Lung (tissue), 12 donors: ENCODE results near the gene SLC51B. TPM values are rescaled to one million over a fixed set of nuclear protein-coding genes. Genes with fewer than 3 reads are reported as not detected.

Source experiments
- ATAC-seq: fragments of 200-7000 bp; cut with Tn5 transposase; one replicate; pipeline ENCODE4 v1.9.1; 2020; ENCODE audit warnings: moderate number of reproducible peaks; ENCODE audit not compliant: insufficient read depth, low FRiP score
- DNase-seq, 3 donors: peaks; one replicate each; pipeline ENCODE4 v3.0.0-alpha.2; 2013 to 2017
- H3K27ac ChIP-seq, 2 donors: one replicate each; pipeline ENCODE4 v1.5.1; 2013; ENCODE audit warnings: mild to moderate bottlenecking in 2 of 2, moderate library complexity in 2 of 2, control low read depth in 1 of 2, inconsistent platforms in 1 of 2, low read depth in 1 of 2, low read length in 1 of 2
- H3K27me3 ChIP-seq, 3 donors: one replicate each; pipeline ENCODE4 v1.5.1; 2013; ENCODE audit warnings: low read length in 2 of 3; ENCODE audit not compliant: control insufficient read depth in 3 of 3, insufficient read depth in 3 of 3
- H3K36me3 ChIP-seq, 4 donors: one replicate each; pipeline ENCODE4 v1.5.1; 2013; ENCODE audit warnings: low read length in 4 of 4, mild to moderate bottlenecking in 1 of 4, moderate library complexity in 1 of 4; ENCODE audit not compliant: control insufficient read depth in 4 of 4, insufficient read depth in 4 of 4
- H3K4me1 ChIP-seq, 5 donors: one replicate each; pipeline ENCODE4 v1.5.1; 2013; ENCODE audit warnings: low read length in 5 of 5, mild to moderate bottlenecking in 2 of 5, moderate library complexity in 1 of 5; ENCODE audit not compliant: control insufficient read depth in 5 of 5, insufficient read depth in 5 of 5
- H3K4me3 ChIP-seq: one replicate; pipeline ENCODE4 v1.5.1; 2013; ENCODE audit warnings: mild to moderate bottlenecking, control low read depth, moderate library complexity
- H3K9ac ChIP-seq, 2 donors: one replicate each; pipeline ENCODE4 v1.5.1; 2013; ENCODE audit warnings: low read length in 2 of 2, control low read depth in 1 of 2; ENCODE audit not compliant: insufficient read depth in 1 of 2
- H3K9me3 ChIP-seq, 4 donors: one replicate each; pipeline ENCODE4 v1.5.1; 2013; ENCODE audit warnings: low read length in 3 of 4, mild to moderate bottlenecking in 1 of 4, moderate library complexity in 1 of 4; ENCODE audit not compliant: control insufficient read depth in 4 of 4, insufficient read depth in 3 of 4
- WGBS, 2 donors: extraction: QIAGEN DNeasy Blood & Tissue Kit; methylation state at CpG; one replicate each; pipeline ENCODE4 v1.1.7; 2013; 5-methylcytosine and 5-hydroxymethylcytosine counted together
- polyA plus RNA-seq, 2 donors: library from polyadenylated mRNA; stranded (reverse); fragments of 200-250 nt; gene quantifications; one replicate each; pipeline ENCODE4 v1.2.1, GENCODE V29; 2013
- total RNA-seq, 2 donors: library from RNA; depleted of rRNA in 1 of 2; stranded (reverse); fragments of >200 nt in 1 of 2; gene quantifications; one replicate each; pipeline ENCODE4 v1.2.1, GENCODE V29; 2014 to 2021
- TF ChIP-seq, protein P1 (sequence below): IDR thresholded peaks from 2 replicates; pipeline ENCODE4 v1.5.1; 2012; ENCODE audit warnings: mild to moderate bottlenecking; ENCODE audit errors: control extremely low read depth, extremely low read depth
- donor health status: control.
- donor health status: control.
- donor health status: Bipolar disorder and iron deficiency.
- donor health status: healthy.
- donor health status: DM: yes; HTN: yes; CAD: no.

SLC51B gene
- total and polyA plus RNA-seq, 4 donors, result 0.85 to 7.3 (median 2.0) TPM

DNA sequence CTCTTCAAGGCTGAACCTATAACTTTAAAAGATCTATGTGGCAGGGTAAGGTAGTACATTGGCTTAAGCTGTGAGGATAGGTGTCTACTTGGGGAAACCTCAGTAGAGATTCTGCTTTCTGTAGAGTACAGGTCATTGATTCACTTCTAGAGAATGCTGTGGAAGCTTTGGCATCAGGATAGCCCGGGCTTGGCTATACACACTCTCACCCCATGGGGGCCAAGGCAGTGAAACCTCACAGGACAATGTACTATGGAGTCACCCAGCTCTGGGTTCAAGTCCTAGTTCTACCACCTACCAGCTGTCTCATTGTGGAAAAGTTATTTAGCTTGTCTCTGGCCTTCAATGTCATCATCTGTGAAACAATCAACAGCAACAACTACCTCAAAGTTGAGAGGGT is 24.8 kb upstream of the SLC51B start:
- WGBS, 2 donors, result 82 to 100% methylated on average over 1 of the region's 1 CpG
- Histone ChIP-seq H3K9ac (no peak overlapping the region), H3K9me3 (no peaks in the 10 kb centered on the region), H3K4me3 (no peak overlapping the region), H3K27me3 (no peaks in the 10 kb centered on the region), H3K27ac (no peak overlapping the region), H3K4me1 (no peaks in the 10 kb centered on the region), H3K36me3 (peaks cover 4 to 47% (median 20%) of the 10 kb centered on the region in 4 donors)
- ATAC-seq, result no peak
- TF ChIP-seq, protein P1, sequence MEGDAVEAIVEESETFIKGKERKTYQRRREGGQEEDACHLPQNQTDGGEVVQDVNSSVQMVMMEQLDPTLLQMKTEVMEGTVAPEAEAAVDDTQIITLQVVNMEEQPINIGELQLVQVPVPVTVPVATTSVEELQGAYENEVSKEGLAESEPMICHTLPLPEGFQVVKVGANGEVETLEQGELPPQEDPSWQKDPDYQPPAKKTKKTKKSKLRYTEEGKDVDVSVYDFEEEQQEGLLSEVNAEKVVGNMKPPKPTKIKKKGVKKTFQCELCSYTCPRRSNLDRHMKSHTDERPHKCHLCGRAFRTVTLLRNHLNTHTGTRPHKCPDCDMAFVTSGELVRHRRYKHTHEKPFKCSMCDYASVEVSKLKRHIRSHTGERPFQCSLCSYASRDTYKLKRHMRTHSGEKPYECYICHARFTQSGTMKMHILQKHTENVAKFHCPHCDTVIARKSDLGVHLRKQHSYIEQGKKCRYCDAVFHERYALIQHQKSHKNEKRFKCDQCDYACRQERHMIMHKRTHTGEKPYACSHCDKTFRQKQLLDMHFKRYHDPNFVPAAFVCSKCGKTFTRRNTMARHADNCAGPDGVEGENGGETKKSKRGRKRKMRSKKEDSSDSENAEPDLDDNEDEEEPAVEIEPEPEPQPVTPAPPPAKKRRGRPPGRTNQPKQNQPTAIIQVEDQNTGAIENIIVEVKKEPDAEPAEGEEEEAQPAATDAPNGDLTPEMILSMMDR, result no peak
- no peak for DNase-seq

DNA sequence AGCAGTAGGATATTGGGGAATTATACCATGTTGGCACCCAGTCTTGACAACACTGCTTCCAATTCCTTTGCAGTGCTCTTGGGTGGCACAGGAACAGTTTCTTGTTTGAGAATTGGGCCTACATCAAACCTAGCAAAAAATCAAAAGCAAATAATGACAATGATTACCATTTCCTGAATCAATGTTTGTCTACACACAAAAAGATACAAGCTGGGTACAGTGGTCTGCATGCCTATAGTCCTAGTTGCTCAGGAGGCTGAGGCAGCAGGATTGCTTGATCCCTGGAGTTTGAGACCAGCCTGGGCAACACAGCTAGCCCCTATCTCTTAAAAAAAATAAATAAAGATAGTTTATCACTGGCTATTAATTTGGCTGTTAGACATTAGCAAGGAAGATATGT is 23.7 kb upstream of the SLC51B start:
- no peaks in the 10 kb centered on the region for H3K27me3 ChIP-seq
- H3K27ac ChIP-seq, result no peak overlapping the region
- TF ChIP-seq, protein P1, result no peak
- H3K36me3 ChIP-seq, result peaks cover 2 to 45% (median 22%) of the 10 kb centered on the region in 4 donors
- DNase-seq (no peak), ATAC-seq (no peak)
- no peaks in the 10 kb centered on the region for H3K9me3 ChIP-seq
- no peak overlapping the region for H3K9ac ChIP-seq
- H3K4me3 ChIP-seq, result no peak overlapping the region
- no peaks in the 10 kb centered on the region for H3K4me1 ChIP-seq

DNA sequence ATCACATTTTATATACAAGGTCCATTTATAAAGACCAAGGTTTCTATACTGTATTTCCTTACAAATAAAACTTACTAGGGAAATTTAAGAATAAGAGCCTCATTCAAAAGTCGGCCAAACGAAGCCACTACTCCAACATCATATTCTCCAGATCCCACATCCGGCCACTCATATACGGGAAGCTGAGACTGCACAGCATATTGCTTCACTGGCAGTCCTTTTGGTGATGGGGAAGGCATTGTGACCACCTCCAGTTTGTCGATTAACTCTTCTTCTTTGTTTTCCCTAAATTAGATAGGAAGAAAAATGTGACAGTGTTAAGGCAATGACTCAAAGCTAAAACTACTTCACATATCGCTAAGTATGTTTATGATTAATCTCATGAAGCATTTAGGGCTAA is 18.4 kb upstream of the SLC51B start:
- no peak for ATAC-seq
- DNase-seq, result no peak
- Histone ChIP-seq H3K36me3 (peaks cover 0 to 19% (median 13%) of the 10 kb centered on the region in 4 donors), H3K4me1 (peaks cover 5 to 12% (median 7%) of the 10 kb centered on the region in 5 donors), H3K27me3 (no peaks in the 10 kb centered on the region), H3K4me3 (no peak overlapping the region), H3K9me3 (no peaks in the 10 kb centered on the region), H3K27ac (no peak overlapping the region), H3K9ac (no peak overlapping the region)
- TF ChIP-seq, protein P1, result no peak
- WGBS, 2 donors, result 90 to 92% methylated on average over 6 of the region's 6 CpGs

DNA sequence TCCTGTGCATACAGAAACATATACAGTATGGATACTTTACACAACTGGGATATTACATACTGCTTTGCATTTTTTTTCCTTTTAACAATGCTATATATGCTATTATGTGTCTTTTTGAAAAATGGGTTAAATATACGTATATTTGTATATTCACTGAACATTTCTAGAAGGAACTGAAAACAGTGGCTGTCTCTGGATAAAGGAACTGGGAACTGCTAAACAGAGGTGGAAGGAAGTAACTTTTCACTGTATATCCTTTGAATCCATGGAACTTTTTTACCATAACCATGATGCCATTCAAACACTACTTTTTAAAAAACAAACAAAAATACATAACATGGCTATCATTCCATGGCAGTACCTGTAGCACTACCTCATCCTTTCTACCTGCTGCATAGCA is 17.6 kb upstream of the SLC51B start:
- Histone ChIP-seq H3K9me3 (no peaks in the 10 kb centered on the region), H3K4me3 (no peak overlapping the region), H3K27me3 (no peaks in the 10 kb centered on the region), H3K27ac (no peak overlapping the region), H3K36me3 (peaks cover 0 to 16% (median 13%) of the 10 kb centered on the region in 4 donors), H3K9ac (no peak overlapping the region), H3K4me1 (peaks cover 5 to 15% (median 7%) of the 10 kb centered on the region in 5 donors)
- WGBS, 2 donors, result 64 to 67% methylated on average over 1 of the region's 1 CpG
- no peak for DNase-seq
- no peak for ATAC-seq
- TF ChIP-seq, protein P1, result no peak
